Tibial nerve (tissue), 4 donors: ENCODE measurements around the gene TRIM45. TPM values are rescaled to one million over a fixed set of nuclear protein-coding genes. Genes with fewer than 3 reads are reported as not detected.
"Not testable (repeated sequence)": the region's sequence is repeated elsewhere in the genome, so short reads cannot be mapped to it uniquely, and the experiment has no call there.

Source experiments
- DNase-seq, 2 donors: peaks; one replicate each; pipeline ENCODE4 v3.0.0-alpha.2; 2019; ENCODE audit warnings: low spot score in 2 of 2
- H3K27ac ChIP-seq, 4 donors: fragments of 200-600 bp; sonication (generic) in 3 of 4; one replicate each; pipeline ENCODE4 v1.5.1; 2017 to 2019; ENCODE audit warnings: mild to moderate bottlenecking in 1 of 4
- H3K27me3 ChIP-seq, 2 donors: fragments of 200-600 bp; sonication (generic) in 1 of 2; one replicate each; pipeline versions ENCODE4 v1.5.1 to v1.6.0; 2017 to 2019
- H3K36me3 ChIP-seq, 3 donors: fragments of 200-600 bp; sonication (generic); one replicate each; pipeline ENCODE4 v1.5.1; 2018 to 2019
- H3K4me1 ChIP-seq, 4 donors: fragments of 200-600 bp; sonication (generic) in 3 of 4; one replicate each; pipeline ENCODE4 v1.5.1; 2017 to 2019
- H3K4me3 ChIP-seq, 4 donors: fragments of 200-600 bp; sonication (generic) in 3 of 4; one replicate each; pipeline ENCODE4 v1.5.1; 2017 to 2019; ENCODE audit warnings: mild to moderate bottlenecking in 1 of 4, moderate library complexity in 1 of 4
- H3K9me3 ChIP-seq, 4 donors: fragments of 200-600 bp; sonication (generic) in 3 of 4; one replicate each; pipeline ENCODE4 v1.5.1; 2017 to 2019
- CTCF ChIP-seq, 5 experiments: fragments of 200-600 bp in 3 of 5; fragments of 450-650 bp in 2 of 5; sonication (generic) in 3 of 5; IDR thresholded peaks; one replicate each; pipeline ENCODE4 v1.5.1; 2016 to 2019; ENCODE audit warnings: antibody characterized with exemption in 5 of 5, mild to moderate bottlenecking in 3 of 5, moderate library complexity in 2 of 5
- EP300 ChIP-seq, 2 donors: sonication (generic); formaldehyde crosslinking; IDR thresholded peaks; one replicate each; pipeline ENCODE4 v1.6.1; 2017; ENCODE audit warnings: antibody characterized with exemption in 2 of 2, mild to moderate bottlenecking in 1 of 2
- POLR2A ChIP-seq, 2 donors: fragments of 450-650 bp; IDR thresholded peaks; one replicate each; pipeline ENCODE4 v1.6.1; 2017; ENCODE audit warnings: antibody characterized with exemption in 2 of 2, mild to moderate bottlenecking in 2 of 2, moderate library complexity in 2 of 2
- WGBS, 2 donors: methylation state at CpG; one replicate each; pipeline ENCODE4 v1.1.5; 2018; 5-methylcytosine and 5-hydroxymethylcytosine counted together
- total RNA-seq, 4 donors: library from RNA; depleted of rRNA; stranded (reverse); fragments of >200 nt; gene quantifications; one replicate each; pipeline ENCODE4 v1.1.0, GENCODE V29; 2016

Gene TRIM45
- total RNA-seq, 4 donors from 2014 or later = 3.3 to 6.9 (median 4.8) TPM

DNA sequence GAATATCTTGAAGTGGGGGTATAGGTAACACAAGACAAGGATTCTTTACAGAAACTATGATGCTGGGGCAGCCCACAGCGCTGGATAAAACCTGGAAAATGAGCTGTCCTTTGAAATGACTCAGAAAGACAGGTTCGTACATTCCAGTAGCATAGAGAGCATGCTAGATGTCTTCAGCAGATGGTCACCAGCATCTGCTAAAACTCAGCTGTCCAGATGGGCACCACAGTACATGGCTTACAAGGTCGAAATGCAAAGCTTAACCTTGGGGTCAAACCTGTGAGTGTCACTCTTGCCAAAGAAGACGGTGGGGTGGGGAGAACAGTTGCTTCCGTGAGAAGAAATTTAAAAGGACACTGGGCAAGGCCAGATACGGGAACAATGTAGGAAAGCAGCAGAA, 41.3 kb upstream of the TRIM45 start:
- H3K27me3 ChIP-seq = no peaks in the 10 kb centered on the region
- no peak overlapping the region for H3K27ac ChIP-seq
- WGBS, 2 donors = 79 to 85% methylated on average over 6 of the region's 6 CpGs
- no peaks in the 10 kb centered on the region for H3K4me1 ChIP-seq
- no peak overlapping the region for H3K4me3 ChIP-seq
- no peaks in the 10 kb centered on the region for H3K36me3 ChIP-seq
- H3K9me3 ChIP-seq = no peaks in the 10 kb centered on the region
- TF ChIP-seq CTCF (IDR thresholded peaks at IDR 0.05) = no peak
- no peak for TF ChIP-seq EP300 (IDR thresholded peaks at IDR 0.05)
- TF ChIP-seq POLR2A (IDR thresholded peaks at IDR 0.05) = no peak
- no peak for DNase-seq

- no peaks in the 10 kb centered on the region for H3K36me3 ChIP-seq
- no peak for DNase-seq
These were observed 40.3 kb upstream of the TRIM45 start for GRCh38 chr1:117161887-117162286.

DNA sequence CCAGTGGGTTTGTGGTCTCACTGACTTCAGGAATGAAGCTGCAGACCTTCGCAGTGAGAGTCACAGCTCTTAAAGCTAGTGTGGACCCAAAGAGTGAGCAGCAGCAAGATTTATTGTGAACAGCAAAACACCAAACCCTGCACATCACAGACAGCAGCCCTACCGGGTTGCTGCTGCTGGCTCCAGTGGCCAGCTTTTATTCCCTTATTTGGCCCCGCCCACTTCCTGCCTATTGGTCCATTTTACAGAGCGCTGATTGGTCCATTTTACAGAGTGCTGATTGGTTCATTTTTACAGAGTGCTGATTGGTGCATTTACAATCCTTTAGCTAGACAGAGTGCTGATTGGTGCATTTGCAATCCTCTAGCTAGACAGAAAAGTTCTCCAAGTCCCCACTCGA, 29.8 kb upstream of the TRIM45 start:
- H3K36me3 ChIP-seq, H3K9me3 ChIP-seq, H3K4me3 ChIP-seq, DNase-seq, H3K4me1 ChIP-seq, H3K27me3 ChIP-seq, H3K27ac ChIP-seq: not testable (repeated sequence)
- WGBS, 2 donors = 93 to 95% methylated on average over 5 of the region's 5 CpGs

More at GRCh38 chr1:117161887-117162286, 40.3 kb upstream of the TRIM45 start:
- Histone ChIP-seq H3K27ac (no peak overlapping the region), H3K9me3 (no peaks in the 10 kb centered on the region), H3K4me3 (no peak overlapping the region), H3K4me1 (no peaks in the 10 kb centered on the region), H3K27me3 (no peaks in the 10 kb centered on the region)
- TF ChIP-seq EP300 (IDR thresholded peaks at IDR 0.05) (no peak), POLR2A (IDR thresholded peaks at IDR 0.05) (no peak), CTCF (IDR thresholded peaks at IDR 0.05) (no peak)
- WGBS, 2 donors = 68 to 81% methylated on average over 1 of the region's 1 CpG

DNA sequence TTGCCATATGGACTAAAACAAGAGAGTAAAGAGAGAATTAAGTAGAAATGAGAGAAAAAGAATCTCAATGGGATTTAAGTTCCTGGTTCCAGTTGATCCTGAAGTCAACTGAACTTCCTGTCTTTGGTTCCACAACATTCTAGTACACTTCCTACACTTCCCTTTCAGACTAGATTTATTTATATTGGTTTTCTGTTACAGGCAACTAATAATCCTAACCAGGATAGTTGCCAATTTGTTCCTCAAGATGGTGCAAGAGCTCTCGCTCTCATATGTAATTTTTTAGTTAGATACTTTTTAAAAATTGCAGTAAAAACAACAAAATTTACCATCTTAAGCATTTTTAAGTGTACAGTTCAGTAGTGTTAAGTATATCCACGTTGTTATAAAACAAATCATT, 28.8 kb upstream of the TRIM45 start:
- Histone ChIP-seq H3K36me3 (no peaks in the 10 kb centered on the region), H3K4me3 (no peak overlapping the region), H3K27me3 (no peaks in the 10 kb centered on the region), H3K9me3 (no peaks in the 10 kb centered on the region), H3K4me1 (no peaks in the 10 kb centered on the region), H3K27ac (no peak overlapping the region)
- no peak for DNase-seq
- TF ChIP-seq EP300 (IDR thresholded peaks at IDR 0.05) (no peak), POLR2A (IDR thresholded peaks at IDR 0.05) (no peak), CTCF (IDR thresholded peaks at IDR 0.05) (no peak)
- WGBS, 2 donors = 68 to 75% methylated on average over 2 of the region's 2 CpGs

- H3K27ac ChIP-seq = no peak overlapping the region
- WGBS, 2 donors = 53 to 63% methylated on average over 5 of the region's 5 CpGs
- no peaks in the 10 kb centered on the region for H3K4me1 ChIP-seq
- no peak overlapping the region for H3K4me3 ChIP-seq
- no peak for DNase-seq
- no peaks in the 10 kb centered on the region for H3K36me3 ChIP-seq
- TF ChIP-seq EP300 (IDR thresholded peaks at IDR 0.05) = no peak
- no peak for TF ChIP-seq POLR2A (IDR thresholded peaks at IDR 0.05)
- TF ChIP-seq CTCF (IDR thresholded peaks at IDR 0.05) = no peak
- H3K27me3 ChIP-seq = no peaks in the 10 kb centered on the region
- no peaks in the 10 kb centered on the region for H3K9me3 ChIP-seq
These were observed 26.5 kb upstream of the TRIM45 start for GRCh38 chr1:117147856-117148588.
